Thyroid gland (tissue), 4 donors: ENCODE measurements around the gene HTR4.

Experiments used
- CTCF ChIP-seq, 6 experiments: fragments of 200-600 bp in 3 of 6; fragments of 450-650 bp in 3 of 6; sonication (generic) in 3 of 6; IDR thresholded peaks; one replicate each; pipeline ENCODE4 v1.5.1; 2016 to 2019; ENCODE audit warnings: antibody characterized with exemption in 6 of 6, mild to moderate bottlenecking in 2 of 6, inconsistent platforms in 1 of 6, moderate library complexity in 1 of 6
- POLR2A ChIP-seq, 2 donors: fragments of 450-650 bp; IDR thresholded peaks; one replicate each; pipeline ENCODE4 v1.6.1; 2017; ENCODE audit warnings: antibody characterized with exemption in 2 of 2, mild to moderate bottlenecking in 2 of 2, moderate library complexity in 1 of 2

- TF ChIP-seq POLR2A (IDR thresholded peaks at IDR 0.05) (no peak), CTCF (IDR thresholded peaks at IDR 0.05) (no peak)
Observed at GRCh38 chr5:148584103-148584502, 70.2 kb downstream of the HTR4 start.
